ENCODE measurements around the gene FBL. TPM values are rescaled to one million over a fixed set of nuclear protein-coding genes. Genes with fewer than 3 reads are reported as not detected.

The FBL gene
- total and polyA plus RNA-seq, 2 of the 13 experiments (the other 11 are each of a cell fraction or from before 2014, with no cell fraction given), result 153 to 468 TPM

DNA sequence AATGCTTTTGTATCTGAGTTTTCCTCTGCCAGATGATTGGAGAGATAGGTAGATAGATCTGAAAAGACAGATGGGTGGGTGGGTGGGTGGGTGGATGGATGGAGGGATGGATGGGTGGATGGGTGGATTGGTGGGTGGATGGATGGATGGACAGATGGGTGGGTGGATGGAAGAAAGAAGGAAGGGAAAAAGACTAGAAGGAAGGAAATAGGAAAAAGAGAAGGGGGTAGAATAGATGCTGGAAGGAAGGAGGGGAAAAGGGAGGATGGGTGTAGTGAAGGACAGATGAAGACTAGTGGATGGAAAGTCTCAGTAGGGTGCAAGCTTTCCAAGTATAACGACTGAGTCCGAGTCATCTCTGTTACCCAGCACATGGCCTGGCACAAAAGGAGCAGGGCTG is 19.0 kb upstream of the FBL start:
- peaks cover 2 to 11% of the 10 kb centered on the region in 2 experiments; a peak in 1 of 5 replicates for H3K36me3 ChIP-seq (replicated peaks in 1 of 2; ENCODE audit: control insufficient read depth in 1 of 2, insufficient read depth in 2 of 2, low read length in 2 of 2)
- H3K27me3 ChIP-seq (ENCODE audit: control insufficient read depth in 1 of 2, insufficient read depth in 2 of 2, low read length in 2 of 2), result no peaks in the 10 kb centered on the region
- H3K9ac ChIP-seq (ENCODE audit: insufficient read depth, low read depth, low read length), result no peak overlapping the region
- POLR2A ChIA-PET, result no interaction called here
- WGBS (ENCODE audit: low lambda C conversion rate), result 97% methylated on average over 2 of the region's 2 CpGs
- no peak for ATAC-seq
- CTCF ChIA-PET (ENCODE audit: low intra/inter-chr PET ratio, low total read pairs), result no interaction called here
- TF ChIP-seq ZNF18 (CRISPR knock-in tag; IDR thresholded peaks at IDR 0.05; ENCODE audit: insufficient replicate concordance) (no peak), SP5 (CRISPR knock-in tag; IDR thresholded peaks at IDR 0.05; ENCODE audit: borderline replicate concordance, low read depth) (no peak), EED (CRISPR knock-in tag; IDR thresholded peaks at IDR 0.05) (no peak), DZIP1 (CRISPR knock-in tag; IDR thresholded peaks at IDR 0.05) (no peak), ZNF550 (CRISPR knock-in tag; IDR thresholded peaks at IDR 0.05; ENCODE audit: borderline replicate concordance) (no peak), ZNF367 (CRISPR knock-in tag; IDR thresholded peaks at IDR 0.05; ENCODE audit: borderline replicate concordance) (no peak), TOE1 (CRISPR knock-in tag; IDR thresholded peaks at IDR 0.05) (no peak), ERF (CRISPR knock-in tag; IDR thresholded peaks at IDR 0.05) (no peak), SNAI1 (CRISPR knock-in tag; IDR thresholded peaks at IDR 0.05; ENCODE audit: borderline replicate concordance) (no peak), ZNF512 (CRISPR knock-in tag; IDR thresholded peaks at IDR 0.05) (no peak), PRMT3 (CRISPR knock-in tag; IDR thresholded peaks at IDR 0.05; ENCODE audit: borderline replicate concordance, low read depth) (no peak), ZXDC (CRISPR knock-in tag; IDR thresholded peaks at IDR 0.05) (no peak), NAIF1 (CRISPR knock-in tag; IDR thresholded peaks at IDR 0.05; ENCODE audit: borderline replicate concordance) (no peak), YEATS4 (CRISPR knock-in tag; IDR thresholded peaks at IDR 0.05; ENCODE audit: borderline replicate concordance) (no peak)
- TF ChIP-seq, protein P1, sequence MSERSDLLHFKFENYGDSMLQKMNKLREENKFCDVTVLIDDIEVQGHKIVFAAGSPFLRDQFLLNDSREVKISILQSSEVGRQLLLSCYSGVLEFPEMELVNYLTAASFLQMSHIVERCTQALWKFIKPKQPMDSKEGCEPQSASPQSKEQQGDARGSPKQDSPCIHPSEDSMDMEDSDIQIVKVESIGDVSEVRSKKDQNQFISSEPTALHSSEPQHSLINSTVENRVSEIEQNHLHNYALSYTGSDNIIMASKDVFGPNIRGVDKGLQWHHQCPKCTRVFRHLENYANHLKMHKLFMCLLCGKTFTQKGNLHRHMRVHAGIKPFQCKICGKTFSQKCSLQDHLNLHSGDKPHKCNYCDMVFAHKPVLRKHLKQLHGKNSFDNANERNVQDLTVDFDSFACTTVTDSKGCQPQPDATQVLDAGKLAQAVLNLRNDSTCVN (CRISPR knock-in tag; IDR thresholded peaks at IDR 0.05; ENCODE audit: borderline replicate concordance), result no peak
- no peak overlapping the region for H3K4me3 ChIP-seq (replicated peaks in 1 of 3; ENCODE audit: insufficient read depth in 1 of 3, low read depth in 2 of 3, low read length in 3 of 3)
- H4K20me1 ChIP-seq (ENCODE audit: insufficient read depth, low read length), result no peaks in the 10 kb centered on the region
- DNase-seq (ENCODE audit: low spot score), result no peak
- no peaks in the 10 kb centered on the region for H3K9me3 ChIP-seq (ENCODE audit: low read length)
- H3K4me1 ChIP-seq (ENCODE audit: insufficient read depth, low read length), result no peaks in the 10 kb centered on the region
- FAIRE-seq, result no peak
- no peaks in the 10 kb centered on the region for H3K79me2 ChIP-seq (ENCODE audit: insufficient read depth, low read length)
- in situ Hi-C loops (cut with HindIII; ENCODE audit: extremely low pct_ligation_motif_present, low pct_unique_long_range_greater_than_20kb) (no loop called here), intact Hi-C loops (cut with micrococcal nuclease; ENCODE audit: unreplicated experiment) (no loop called here)
- no TSS peak for BruUV-seq (replicated peaks)
- no peak overlapping the region for H3K4me2 ChIP-seq (ENCODE audit: low read depth, low read length)
- no peak overlapping the region for H3K27ac ChIP-seq (ENCODE audit: extremely low read length, insufficient read depth, low read length)
- no peak overlapping the region for H2AFZ ChIP-seq (ENCODE audit: low read length)
